Measurements from ENCODE around the gene SHC3.

SHC3 gene

DNA sequence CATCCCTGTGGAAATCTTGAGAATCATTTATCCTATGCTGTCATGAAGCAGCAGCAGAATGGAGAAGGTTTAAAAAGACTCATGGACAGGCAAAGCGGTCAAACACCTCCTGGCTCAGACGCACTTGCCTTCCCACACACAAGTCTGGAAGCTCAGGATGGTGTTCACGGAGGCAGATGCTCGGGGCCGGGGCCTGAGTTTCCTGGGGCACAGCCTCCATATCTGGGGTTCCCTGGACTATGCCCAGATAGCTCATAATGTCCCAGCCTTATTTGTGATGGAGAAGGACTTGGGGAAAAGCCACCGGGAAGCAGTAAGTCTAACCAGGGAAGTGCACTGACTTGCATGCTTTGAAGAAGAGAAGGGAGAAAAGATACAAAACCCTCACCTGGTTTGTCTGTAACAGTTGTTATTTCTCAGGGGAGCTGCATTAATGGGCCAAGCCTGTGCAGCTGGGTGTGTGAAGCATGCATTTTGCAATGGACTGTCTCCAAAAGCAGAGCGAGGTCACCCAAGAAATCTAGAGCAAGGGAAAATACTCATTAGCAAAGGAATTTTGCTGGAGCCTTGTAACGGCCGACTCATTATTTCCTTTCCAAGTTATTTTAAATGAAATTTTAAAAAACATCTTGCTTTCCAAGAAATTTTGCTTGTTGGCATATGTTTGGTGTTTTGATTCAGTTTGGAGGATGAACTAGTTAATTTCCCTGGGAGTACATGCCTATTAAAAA lies 184.0 kb downstream of the SHC3 start:
- Histone ChIP-seq H3K9ac (ENCODE audit: low read depth in 1 of 2, low read length in 2 of 2) (no peak overlapping the region), H3K27me3 (ENCODE audit: control insufficient read depth in 1 of 2, insufficient read depth in 2 of 2, low read length in 2 of 2) (peaks cover 5% of the 10 kb centered on the region in 2 donors), H3K9me3 (ENCODE audit: control insufficient read depth in 1 of 2, low read length in 2 of 2) (no peaks in the 10 kb centered on the region), H3K27ac (ENCODE audit: low read depth, low read length) (no peak overlapping the region), H3K36me3 (ENCODE audit: control insufficient read depth in 1 of 2, insufficient read depth in 2 of 2, low read length in 2 of 2) (no peaks in the 10 kb centered on the region), H3K4me3 (ENCODE audit: low read depth in 1 of 2, low read length in 2 of 2) (no peak overlapping the region), H3K4me1 (ENCODE audit: control insufficient read depth in 1 of 2, insufficient read depth in 2 of 2, low read length in 2 of 2) (peaks cover 3 to 9% of the 10 kb centered on the region in 2 donors)

DNA sequence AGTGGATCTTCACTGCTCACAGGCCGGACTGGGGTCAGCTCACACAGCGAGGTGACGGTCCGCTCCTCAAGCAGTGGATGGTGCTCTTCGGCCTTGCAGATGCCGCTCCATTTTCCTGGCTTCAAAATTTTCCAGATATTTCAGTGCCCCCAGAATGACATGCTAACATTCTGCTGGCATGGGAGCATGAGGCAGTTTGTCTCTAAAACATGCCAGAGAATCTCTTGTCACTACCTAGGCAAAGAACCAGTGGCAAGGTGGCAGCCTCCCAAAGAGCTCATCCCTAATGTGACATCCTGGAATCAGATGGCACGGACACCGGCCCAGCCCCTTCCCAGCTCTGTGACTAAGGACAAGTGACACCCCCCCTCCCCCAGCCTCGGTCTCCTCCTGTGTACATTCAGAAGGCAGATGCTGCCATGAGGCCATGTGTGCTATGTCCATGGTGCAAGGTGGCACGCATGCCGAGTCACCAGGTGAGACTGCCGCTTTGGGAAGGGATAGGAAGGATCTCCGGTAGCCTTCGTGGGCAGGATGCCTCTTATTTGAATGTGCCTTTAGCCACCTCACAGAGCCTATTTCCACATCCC lies 184.7 kb downstream of the SHC3 start:
- no peak overlapping the region for H3K9ac ChIP-seq (ENCODE audit: low read depth in 1 of 2, low read length in 2 of 2)
- H3K36me3 ChIP-seq (ENCODE audit: control insufficient read depth in 1 of 2, insufficient read depth in 2 of 2, low read length in 2 of 2), result no peaks in the 10 kb centered on the region
- H3K27ac ChIP-seq (ENCODE audit: low read depth, low read length), result no peak overlapping the region
- H3K27me3 ChIP-seq (ENCODE audit: control insufficient read depth in 1 of 2, insufficient read depth in 2 of 2, low read length in 2 of 2), result peaks cover 5% of the 10 kb centered on the region in 2 donors
- no peaks in the 10 kb centered on the region for H3K9me3 ChIP-seq (ENCODE audit: control insufficient read depth in 1 of 2, low read length in 2 of 2)
- H3K4me3 ChIP-seq (ENCODE audit: low read depth in 1 of 2, low read length in 2 of 2), result no peak overlapping the region
- peaks cover 3 to 9% of the 10 kb centered on the region in 2 donors for H3K4me1 ChIP-seq (ENCODE audit: control insufficient read depth in 1 of 2, insufficient read depth in 2 of 2, low read length in 2 of 2)

DNA sequence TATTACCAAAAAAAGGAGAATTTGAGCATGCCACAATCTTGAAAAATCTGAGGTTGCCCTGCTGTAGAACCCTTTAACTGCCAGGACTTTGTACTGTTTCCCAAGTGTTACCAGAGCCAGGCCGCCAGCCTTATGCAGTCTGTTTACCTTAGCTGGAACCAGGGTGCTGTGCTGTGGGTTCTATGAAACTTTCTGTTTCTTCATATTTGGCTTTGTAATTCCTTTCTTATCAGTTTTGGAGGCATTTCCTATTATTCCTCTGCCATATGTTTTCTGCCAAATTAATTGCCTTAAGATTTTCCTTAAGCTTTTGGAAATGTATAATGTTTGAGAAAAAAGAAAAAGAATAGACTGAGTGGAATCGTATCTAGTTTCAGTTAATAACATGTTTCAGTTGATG lies 185.3 kb downstream of the SHC3 start:
- peaks cover 3 to 5% of the 10 kb centered on the region in 2 donors for H3K4me1 ChIP-seq (ENCODE audit: control insufficient read depth in 1 of 2, insufficient read depth in 2 of 2, low read length in 2 of 2)
- peaks cover 5 to 10% of the 10 kb centered on the region in 2 donors for H3K27me3 ChIP-seq (ENCODE audit: control insufficient read depth in 1 of 2, insufficient read depth in 2 of 2, low read length in 2 of 2)
- H3K27ac ChIP-seq (ENCODE audit: low read depth, low read length), result no peak overlapping the region
- no peaks in the 10 kb centered on the region for H3K9me3 ChIP-seq (ENCODE audit: control insufficient read depth in 1 of 2, low read length in 2 of 2)
- H3K36me3 ChIP-seq (ENCODE audit: control insufficient read depth in 1 of 2, insufficient read depth in 2 of 2, low read length in 2 of 2), result no peaks in the 10 kb centered on the region
- H3K4me3 ChIP-seq (ENCODE audit: low read depth in 1 of 2, low read length in 2 of 2), result no peak overlapping the region
- no peak overlapping the region for H3K9ac ChIP-seq (ENCODE audit: low read depth in 1 of 2, low read length in 2 of 2)

DNA sequence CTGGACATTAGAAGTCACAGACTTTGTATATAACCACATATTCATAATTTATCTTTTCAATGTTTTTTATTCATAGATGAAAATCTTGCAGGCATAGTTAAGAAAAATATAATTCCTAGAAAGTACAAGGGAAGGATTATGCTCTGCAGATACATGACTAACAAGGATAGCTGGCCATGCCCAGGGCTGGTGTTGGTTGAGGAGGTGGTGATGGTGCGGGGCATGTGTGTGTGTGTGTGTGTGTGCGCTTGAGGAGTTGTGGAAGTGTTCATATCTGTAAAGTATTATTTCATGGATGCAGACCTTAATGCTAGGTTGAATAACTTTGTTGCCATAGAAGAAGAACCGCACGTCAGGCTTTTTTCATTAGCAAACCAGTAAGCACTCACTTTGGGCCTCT lies 186.1 kb downstream of the SHC3 start:
- Histone ChIP-seq H3K27me3 (ENCODE audit: control insufficient read depth in 1 of 2, insufficient read depth in 2 of 2, low read length in 2 of 2) (peaks cover 5 to 10% of the 10 kb centered on the region in 2 donors), H3K36me3 (ENCODE audit: control insufficient read depth in 1 of 2, insufficient read depth in 2 of 2, low read length in 2 of 2) (no peaks in the 10 kb centered on the region), H3K9me3 (ENCODE audit: control insufficient read depth in 1 of 2, low read length in 2 of 2) (no peaks in the 10 kb centered on the region), H3K4me3 (ENCODE audit: low read depth in 1 of 2, low read length in 2 of 2) (peak overlapping the region in 1 of 2 donors; percentile 37), H3K9ac (ENCODE audit: low read depth in 1 of 2, low read length in 2 of 2) (no peak overlapping the region), H3K4me1 (ENCODE audit: control insufficient read depth in 1 of 2, insufficient read depth in 2 of 2, low read length in 2 of 2) (peaks cover 3 to 5% of the 10 kb centered on the region in 2 donors), H3K27ac (ENCODE audit: low read depth, low read length) (no peak overlapping the region)

DNA sequence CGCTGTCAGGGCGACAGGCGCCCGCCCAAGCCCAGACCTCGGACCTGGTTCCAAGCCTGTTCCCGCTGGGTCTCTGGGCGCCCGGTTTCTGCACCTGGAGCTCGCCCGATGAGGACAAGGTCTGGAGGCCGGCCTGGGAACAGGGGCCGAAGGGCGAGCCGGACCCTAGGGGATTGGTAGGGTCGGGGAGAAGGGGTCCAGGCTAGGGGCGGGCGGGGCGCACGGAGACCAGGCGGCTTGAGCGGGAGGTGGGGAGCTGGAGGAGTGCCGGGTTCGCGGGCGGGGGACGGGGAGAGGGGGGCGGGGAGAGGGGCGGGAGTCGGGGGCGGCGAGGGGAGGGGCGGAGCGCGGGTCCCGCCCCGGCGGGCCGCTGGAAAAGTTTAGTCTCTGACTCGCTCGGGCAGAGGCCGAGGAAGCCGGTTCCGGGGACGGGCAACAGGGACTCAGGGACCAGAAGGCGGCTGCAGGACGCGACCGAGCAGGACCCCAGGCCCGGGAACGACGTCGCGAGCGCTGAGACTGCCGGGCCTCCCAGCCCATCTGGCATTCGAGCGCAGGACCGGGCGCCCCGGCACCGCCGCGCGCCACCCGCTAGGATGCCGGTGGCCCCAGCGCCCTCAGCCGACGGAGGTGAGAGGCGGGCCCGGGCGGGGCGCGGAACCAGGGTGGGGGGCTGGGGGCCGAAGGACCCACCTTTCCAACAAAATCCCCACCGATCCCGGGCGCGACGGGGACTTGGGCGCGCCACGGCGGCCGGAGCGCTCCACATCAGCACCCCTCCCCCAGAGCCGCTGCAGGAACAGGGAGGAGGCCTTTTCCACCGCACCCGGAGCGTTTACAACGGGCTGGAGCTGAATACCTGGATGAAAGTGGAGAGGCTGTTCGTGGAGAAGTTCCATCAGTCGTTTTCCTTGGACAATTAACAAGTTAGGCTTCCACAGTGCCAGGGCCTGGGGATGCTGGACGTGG lies 187.3 kb downstream of the SHC3 start, which contains the start of gene S1PR3:
S1PR3 (plus strand) TSS at position 403 of the 969 bp plus-strand sequence. CDS start 9,733 bp downstream, outside the sequence.
- Histone ChIP-seq H3K9me3 (ENCODE audit: control insufficient read depth in 1 of 2, low read length in 2 of 2) (no peaks in the 10 kb centered on the region), H3K36me3 (ENCODE audit: control insufficient read depth in 1 of 2, insufficient read depth in 2 of 2, low read length in 2 of 2) (no peaks in the 10 kb centered on the region), H3K27me3 (ENCODE audit: control insufficient read depth in 1 of 2, insufficient read depth in 2 of 2, low read length in 2 of 2) (peaks cover 5 to 10% of the 10 kb centered on the region in 2 donors), H3K4me3 (ENCODE audit: low read depth in 1 of 2, low read length in 2 of 2) (peak within 1 kb of the TSS; percentile 63 to 65), H3K4me1 (ENCODE audit: control insufficient read depth in 1 of 2, insufficient read depth in 2 of 2, low read length in 2 of 2) (peaks cover 3 to 5% of the 10 kb centered on the region in 2 donors), H3K27ac (ENCODE audit: low read depth, low read length) (no peak within 1 kb of the TSS), H3K9ac (ENCODE audit: low read depth in 1 of 2, low read length in 2 of 2) (no peak within 1 kb of the TSS)

DNA sequence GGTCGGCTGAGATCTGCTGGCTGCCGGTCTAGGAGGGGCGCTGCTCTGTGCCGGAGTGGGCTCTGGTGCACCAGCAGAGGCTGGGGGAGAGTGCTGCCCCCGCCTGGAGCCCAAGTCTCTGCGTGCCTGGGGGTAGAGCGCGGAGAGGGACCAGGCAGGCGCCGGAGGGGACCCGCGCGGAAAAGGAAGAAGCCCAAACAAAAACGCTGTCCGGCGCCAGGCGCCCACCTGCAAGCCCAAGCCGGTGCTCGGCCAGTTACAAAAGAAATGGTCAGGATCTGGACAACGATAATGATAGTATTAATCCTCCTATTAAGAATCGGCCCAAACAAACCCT lies 187.9 kb downstream of the SHC3 start:
- Histone ChIP-seq H3K9me3 (ENCODE audit: control insufficient read depth in 1 of 2, low read length in 2 of 2) (no peaks in the 10 kb centered on the region), H3K27ac (ENCODE audit: low read depth, low read length) (no peak overlapping the region), H3K9ac (ENCODE audit: low read depth in 1 of 2, low read length in 2 of 2) (no peak overlapping the region), H3K36me3 (ENCODE audit: control insufficient read depth in 1 of 2, insufficient read depth in 2 of 2, low read length in 2 of 2) (no peaks in the 10 kb centered on the region), H3K4me1 (ENCODE audit: control insufficient read depth in 1 of 2, insufficient read depth in 2 of 2, low read length in 2 of 2) (peaks cover 3 to 5% of the 10 kb centered on the region in 2 donors), H3K27me3 (ENCODE audit: control insufficient read depth in 1 of 2, insufficient read depth in 2 of 2, low read length in 2 of 2) (peaks cover 5 to 10% of the 10 kb centered on the region in 2 donors), H3K4me3 (ENCODE audit: low read depth in 1 of 2, low read length in 2 of 2) (no peak overlapping the region)

DNA sequence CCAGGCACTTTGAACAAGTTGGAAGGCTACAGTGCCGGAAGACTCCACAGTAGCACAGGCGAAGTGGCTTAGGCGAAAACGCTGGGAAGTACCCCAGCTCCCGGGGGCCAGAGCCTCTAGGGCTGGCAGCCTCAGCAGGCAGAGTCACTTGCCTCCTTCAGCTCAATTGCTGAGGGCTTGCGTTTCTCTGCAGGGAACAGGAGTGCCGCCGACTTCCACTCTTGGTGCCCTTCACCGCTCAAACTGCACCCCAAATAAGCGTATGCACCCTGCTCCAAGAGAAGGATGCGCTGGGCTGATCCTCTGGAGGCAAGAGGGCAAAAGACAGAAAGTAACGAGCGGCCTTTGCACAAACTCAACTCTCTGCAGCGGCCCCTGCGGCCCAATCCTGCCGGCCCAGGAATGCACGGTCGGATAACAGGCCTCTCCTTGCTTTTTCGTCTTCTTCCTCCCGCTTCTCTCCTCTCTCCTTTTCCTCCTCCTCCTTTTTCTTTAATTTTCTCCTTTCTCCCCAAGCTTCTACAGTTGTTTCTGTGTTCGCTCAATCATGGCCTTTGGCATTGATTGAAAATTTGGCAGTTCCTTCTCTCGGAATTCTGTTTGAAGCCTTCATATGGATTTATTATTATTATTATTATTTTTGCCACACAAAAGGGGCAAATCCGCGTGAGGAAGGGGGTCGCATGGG lies 188.4 kb downstream of the SHC3 start:
- Histone ChIP-seq H3K9me3 (ENCODE audit: control insufficient read depth in 1 of 2, low read length in 2 of 2) (no peaks in the 10 kb centered on the region), H3K27me3 (ENCODE audit: control insufficient read depth in 1 of 2, insufficient read depth in 2 of 2, low read length in 2 of 2) (peaks cover 5 to 10% of the 10 kb centered on the region in 2 donors), H3K36me3 (ENCODE audit: control insufficient read depth in 1 of 2, insufficient read depth in 2 of 2, low read length in 2 of 2) (no peaks in the 10 kb centered on the region), H3K9ac (ENCODE audit: low read depth in 1 of 2, low read length in 2 of 2) (no peak overlapping the region), H3K4me3 (ENCODE audit: low read depth in 1 of 2, low read length in 2 of 2) (no peak overlapping the region), H3K27ac (ENCODE audit: low read depth, low read length) (no peak overlapping the region), H3K4me1 (ENCODE audit: control insufficient read depth in 1 of 2, insufficient read depth in 2 of 2, low read length in 2 of 2) (peaks cover 3 to 5% of the 10 kb centered on the region in 2 donors)

DNA sequence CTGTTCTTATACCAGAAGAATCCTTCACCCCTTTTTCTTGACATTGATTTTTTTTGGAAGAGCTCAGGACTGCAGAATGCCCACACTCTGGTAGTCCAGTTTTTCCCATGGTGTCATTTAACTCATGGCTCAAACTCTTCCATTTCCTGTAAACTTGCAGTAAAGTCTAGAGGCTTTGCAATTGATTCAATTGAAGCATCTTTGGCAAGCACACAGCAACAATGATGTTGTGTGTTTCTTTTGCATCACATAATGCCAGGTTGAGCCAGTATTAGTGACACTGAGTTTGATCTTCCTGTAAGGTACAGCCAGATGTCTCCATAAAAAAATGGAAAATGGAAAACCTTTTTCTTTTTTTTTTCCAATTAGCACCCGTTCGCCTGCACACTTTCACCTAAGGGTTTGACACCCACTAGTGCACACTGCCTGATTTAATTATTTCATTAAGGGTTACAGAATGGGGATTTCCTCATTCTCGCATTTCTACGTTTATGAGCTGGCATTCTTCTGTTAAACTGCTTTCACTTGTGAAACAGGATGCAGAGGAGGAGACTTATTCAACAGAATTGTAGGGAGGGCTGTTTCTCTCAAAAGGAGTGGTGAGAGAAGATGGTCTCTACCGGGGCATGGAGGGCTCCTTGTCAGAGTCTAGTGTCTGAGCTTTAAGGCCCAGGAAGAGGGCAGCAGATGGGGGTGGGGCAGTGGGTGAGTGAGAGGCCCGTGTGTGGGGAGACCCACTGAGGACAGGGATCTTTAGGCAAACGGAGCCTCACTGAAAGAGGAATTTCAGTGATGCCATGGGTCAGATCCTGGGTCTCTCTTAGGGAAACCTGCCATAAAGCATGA lies 189.6 kb downstream of the SHC3 start:
- peaks cover 5 to 10% of the 10 kb centered on the region in 2 donors for H3K27me3 ChIP-seq (ENCODE audit: control insufficient read depth in 1 of 2, insufficient read depth in 2 of 2, low read length in 2 of 2)
- no peak overlapping the region for H3K27ac ChIP-seq (ENCODE audit: low read depth, low read length)
- H3K4me3 ChIP-seq (ENCODE audit: low read depth in 1 of 2, low read length in 2 of 2), result no peak overlapping the region
- no peaks in the 10 kb centered on the region for H3K36me3 ChIP-seq (ENCODE audit: control insufficient read depth in 1 of 2, insufficient read depth in 2 of 2, low read length in 2 of 2)
- no peaks in the 10 kb centered on the region for H3K9me3 ChIP-seq (ENCODE audit: control insufficient read depth in 1 of 2, low read length in 2 of 2)
- no peak overlapping the region for H3K9ac ChIP-seq (ENCODE audit: low read depth in 1 of 2, low read length in 2 of 2)
- H3K4me1 ChIP-seq (ENCODE audit: control insufficient read depth in 1 of 2, insufficient read depth in 2 of 2, low read length in 2 of 2), result peaks cover 3 to 5% of the 10 kb centered on the region in 2 donors

DNA sequence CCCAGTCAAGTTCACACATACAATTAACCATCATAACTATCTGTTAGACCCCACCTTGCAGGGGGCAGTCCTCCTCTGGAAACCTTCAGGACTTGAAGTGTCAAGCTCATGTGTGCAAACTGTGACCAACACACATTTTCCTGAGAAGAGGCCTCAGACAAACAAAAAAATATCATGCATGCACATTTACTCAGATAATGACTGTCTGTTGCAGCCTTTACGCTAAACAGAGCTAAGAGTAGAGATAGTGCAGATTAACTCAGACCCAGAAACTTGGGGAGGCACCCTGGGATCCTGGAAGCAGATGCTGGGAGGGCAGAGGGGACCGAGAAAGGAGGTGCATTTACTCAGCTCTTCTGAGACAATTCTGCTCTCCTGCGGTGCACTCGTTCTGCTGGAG lies 191.0 kb downstream of the SHC3 start:
- no peak overlapping the region for H3K9ac ChIP-seq (ENCODE audit: low read depth in 1 of 2, low read length in 2 of 2)
- H3K4me3 ChIP-seq (ENCODE audit: low read depth in 1 of 2, low read length in 2 of 2), result no peak overlapping the region
- H3K9me3 ChIP-seq (ENCODE audit: control insufficient read depth in 1 of 2, low read length in 2 of 2), result no peaks in the 10 kb centered on the region
- H3K27me3 ChIP-seq (ENCODE audit: control insufficient read depth in 1 of 2, insufficient read depth in 2 of 2, low read length in 2 of 2), result peaks cover 5 to 10% of the 10 kb centered on the region in 2 donors
- no peak overlapping the region for H3K27ac ChIP-seq (ENCODE audit: low read depth, low read length)
- H3K4me1 ChIP-seq (ENCODE audit: control insufficient read depth in 1 of 2, insufficient read depth in 2 of 2, low read length in 2 of 2), result peaks cover 2 to 5% of the 10 kb centered on the region in 2 donors
- no peaks in the 10 kb centered on the region for H3K36me3 ChIP-seq (ENCODE audit: control insufficient read depth in 1 of 2, insufficient read depth in 2 of 2, low read length in 2 of 2)

Data from duodenal mucosa (tissue), 2 donors.